GM08714 (cell line): ENCODE data around the gene MYADML2.

Experiments used
- H3K4me3 ChIP-seq: fragments of 200-500 bp; sonication (Bioruptor generic); 2 replicates; pipeline ENCODE4 v1.5.1; 2014; ENCODE audit warnings: mild to moderate bottlenecking, low read length, inconsistent platforms
- ZNF274 ChIP-seq: IDR thresholded peaks from 2 replicates; pipeline ENCODE4 v1.6.1; 2012; ENCODE audit warnings: mild to moderate bottlenecking, low read depth, low read length

MYADML2 gene

GRCh38 chr17:81891303-81891552 lies 55.8 kb downstream of the MYADML2 start:
- no peak for TF ChIP-seq ZNF274
- H3K4me3 ChIP-seq = peak overlapping the region; percentile 68

GRCh38 chr17:81890447-81891302 lies 56.4 kb downstream of the MYADML2 start:
- TF ChIP-seq ZNF274 = no peak
- peak overlapping the region; percentile 68 for H3K4me3 ChIP-seq
